Duodenal mucosa (tissue), 2 donors: ENCODE measurements around the gene STRA8.

Source experiments
- H3K27ac ChIP-seq: one replicate; pipeline ENCODE4 v1.7.0; 2013; ENCODE audit warnings: low read depth, low read length
- H3K27me3 ChIP-seq, 2 donors: one replicate each; pipeline ENCODE4 v1.7.0; 2013; ENCODE audit warnings: low read length in 2 of 2, control low read depth in 1 of 2; ENCODE audit not compliant: insufficient read depth in 2 of 2, control insufficient read depth in 1 of 2
- H3K36me3 ChIP-seq, 2 donors: one replicate each; pipeline ENCODE4 v1.7.0; 2013; ENCODE audit warnings: low read length in 2 of 2, control low read depth in 1 of 2; ENCODE audit not compliant: insufficient read depth in 2 of 2, control insufficient read depth in 1 of 2
- H3K4me1 ChIP-seq, 2 donors: one replicate each; pipeline ENCODE4 v1.7.0; 2013; ENCODE audit warnings: low read length in 2 of 2, control low read depth in 1 of 2; ENCODE audit not compliant: insufficient read depth in 2 of 2, control insufficient read depth in 1 of 2
- H3K4me3 ChIP-seq, 2 donors: one replicate each; pipeline ENCODE4 v1.7.0; 2013; ENCODE audit warnings: low read length in 2 of 2, low read depth in 1 of 2
- H3K9ac ChIP-seq, 2 donors: one replicate each; pipeline ENCODE4 v1.7.0; 2013; ENCODE audit warnings: low read length in 2 of 2, low read depth in 1 of 2
- H3K9me3 ChIP-seq, 2 donors: one replicate each; pipeline ENCODE4 v1.7.0; 2013; ENCODE audit warnings: low read length in 2 of 2, control low read depth in 1 of 2; ENCODE audit not compliant: control insufficient read depth in 1 of 2

Gene STRA8

DNA sequence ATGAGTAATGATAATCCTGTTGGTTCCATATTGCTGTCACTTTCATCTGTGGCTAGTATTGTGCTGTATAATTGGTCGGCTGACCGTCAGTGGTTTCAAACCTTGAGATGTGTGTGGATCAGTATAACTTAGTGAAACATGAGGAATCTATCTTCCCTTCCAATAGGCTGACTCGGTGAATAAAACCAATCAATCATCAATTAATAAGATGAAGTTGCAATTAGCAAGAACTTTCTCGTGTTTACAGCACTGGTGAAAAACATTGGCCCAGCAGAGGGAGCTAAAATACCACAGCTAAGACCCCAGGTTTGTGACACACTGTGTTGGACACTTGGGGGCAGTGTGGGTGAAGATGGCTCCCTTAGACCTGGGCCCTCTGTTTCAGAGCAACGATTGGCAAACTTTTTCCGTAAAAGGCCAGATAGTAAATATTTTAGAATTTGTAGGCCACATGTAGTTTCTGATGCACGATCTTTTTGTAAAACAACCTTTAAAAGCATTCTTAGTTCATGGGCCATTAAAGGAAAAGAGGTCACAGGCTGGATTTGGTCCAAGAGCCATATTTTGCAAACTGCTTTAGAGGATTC is 47.8 kb downstream of the STRA8 start:
- no peak overlapping the region for H3K27ac ChIP-seq

DNA sequence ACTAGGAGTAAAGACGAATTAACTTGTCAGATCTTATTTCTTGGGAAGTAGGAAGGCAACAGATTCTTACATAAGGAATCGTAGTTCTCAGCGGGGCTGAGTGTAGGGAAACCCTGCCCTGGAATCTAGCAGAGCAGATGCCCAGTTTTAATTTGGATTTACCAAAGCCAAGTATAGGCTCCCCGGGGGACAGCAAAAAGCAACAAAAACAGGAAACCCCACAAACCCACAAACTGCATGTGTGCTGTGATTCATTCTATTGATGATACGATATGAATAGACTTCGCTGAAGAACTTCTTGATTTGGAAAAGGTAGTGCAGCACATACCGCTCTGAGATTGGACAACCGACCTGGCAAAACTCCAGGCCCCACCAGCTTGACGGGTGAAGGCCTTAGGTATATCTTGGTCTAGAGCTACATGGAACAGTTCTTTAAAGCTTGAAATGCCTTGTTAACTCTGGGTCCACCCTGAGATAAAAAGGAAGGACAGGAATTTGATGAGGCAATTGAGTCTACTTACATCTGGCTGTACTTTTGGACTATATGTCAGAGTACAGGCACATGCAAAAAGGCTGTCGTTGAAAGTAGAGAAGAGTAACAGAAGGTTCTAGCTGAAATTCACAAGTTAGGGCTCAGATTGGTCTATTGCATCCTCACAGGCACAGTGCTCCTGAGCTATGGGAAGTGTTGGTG is 49.1 kb downstream of the STRA8 start:
- no peaks in the 10 kb centered on the region for H3K4me1 ChIP-seq
- no peak overlapping the region for H3K9ac ChIP-seq
- H3K36me3 ChIP-seq = no peaks in the 10 kb centered on the region
- no peaks in the 10 kb centered on the region for H3K9me3 ChIP-seq
- peaks cover 0 to 5% of the 10 kb centered on the region in 2 donors for H3K27me3 ChIP-seq
- H3K27ac ChIP-seq = no peak overlapping the region
- no peak overlapping the region for H3K4me3 ChIP-seq

More for the DNA sequence above, 47.8 kb downstream of the STRA8 start:
- no peak overlapping the region for H3K4me3 ChIP-seq
- H3K4me1 ChIP-seq = no peaks in the 10 kb centered on the region
- no peaks in the 10 kb centered on the region for H3K36me3 ChIP-seq
- peaks cover 0 to 5% of the 10 kb centered on the region in 2 donors for H3K27me3 ChIP-seq
- no peak overlapping the region for H3K9ac ChIP-seq
- H3K9me3 ChIP-seq = no peaks in the 10 kb centered on the region

DNA sequence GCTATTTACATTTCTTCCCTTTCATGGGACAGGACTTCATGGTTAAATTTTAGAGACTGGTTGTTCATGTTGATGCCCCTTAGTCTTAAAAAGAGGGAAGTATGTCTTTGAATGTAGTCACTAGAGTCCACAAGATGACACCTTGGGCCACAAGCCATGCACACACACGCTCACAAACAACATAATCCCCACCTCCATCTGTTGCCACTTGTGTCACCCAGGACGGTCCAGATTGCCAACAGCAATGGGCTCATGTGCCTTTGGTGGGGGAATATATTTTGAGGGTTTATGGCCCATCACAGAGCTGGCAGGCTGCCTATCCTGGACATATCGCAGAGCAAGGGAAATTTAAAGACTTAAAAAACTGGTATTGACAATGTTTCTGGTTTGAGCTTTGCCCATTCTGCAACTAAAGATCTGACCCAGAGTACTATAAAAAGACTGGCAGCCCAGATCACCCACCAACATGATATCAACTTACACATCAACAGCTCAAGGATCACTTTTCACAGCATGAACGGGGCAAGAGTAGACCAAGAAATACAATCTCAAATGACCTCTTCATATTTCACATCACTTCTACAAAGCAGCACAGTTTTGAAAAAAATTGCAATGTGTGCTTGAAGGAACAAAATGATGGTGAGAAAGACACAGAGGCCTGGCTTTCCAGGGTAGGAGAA is 50.5 kb downstream of the STRA8 start:
- Histone ChIP-seq H3K36me3 (no peaks in the 10 kb centered on the region), H3K4me3 (no peak overlapping the region), H3K9me3 (no peaks in the 10 kb centered on the region), H3K27ac (no peak overlapping the region), H3K27me3 (peaks cover 0 to 4% of the 10 kb centered on the region in 2 donors), H3K9ac (no peak overlapping the region), H3K4me1 (no peaks in the 10 kb centered on the region)

DNA sequence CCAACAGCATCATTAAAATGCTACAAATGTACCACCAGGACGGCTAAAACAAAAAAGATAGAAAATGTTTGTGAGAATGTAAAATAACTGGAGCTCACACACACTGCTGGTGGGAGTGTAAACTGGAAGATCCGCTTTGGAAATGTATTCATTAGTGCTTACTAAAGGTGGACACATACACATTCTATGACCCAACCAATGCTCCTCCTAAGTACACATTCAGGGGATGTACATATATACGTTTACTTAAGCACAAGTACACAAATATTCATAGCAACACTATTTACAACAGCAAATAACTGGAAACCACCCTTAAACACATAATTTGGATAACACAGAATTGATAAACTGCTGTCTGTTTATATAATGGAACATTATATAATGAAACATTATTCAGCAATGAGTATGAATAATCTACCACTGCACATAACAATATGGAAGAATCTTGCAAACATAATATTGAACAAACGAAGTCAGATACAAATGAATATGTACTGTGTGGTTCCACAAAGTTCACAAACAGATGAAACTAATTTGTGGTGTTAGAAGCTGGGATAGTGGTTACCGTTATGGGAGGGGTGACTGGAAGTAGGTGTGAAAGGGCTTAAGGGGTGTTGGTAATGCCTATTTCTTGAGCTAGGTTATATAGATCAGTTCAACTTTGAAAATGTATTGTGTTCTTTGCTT is 52.1 kb downstream of the STRA8 start:
- Histone ChIP-seq H3K36me3 (no peaks in the 10 kb centered on the region), H3K9ac (no peak overlapping the region), H3K4me3 (no peak overlapping the region), H3K27ac (no peak overlapping the region), H3K27me3 (no peaks in the 10 kb centered on the region), H3K4me1 (no peaks in the 10 kb centered on the region), H3K9me3 (no peaks in the 10 kb centered on the region)

DNA sequence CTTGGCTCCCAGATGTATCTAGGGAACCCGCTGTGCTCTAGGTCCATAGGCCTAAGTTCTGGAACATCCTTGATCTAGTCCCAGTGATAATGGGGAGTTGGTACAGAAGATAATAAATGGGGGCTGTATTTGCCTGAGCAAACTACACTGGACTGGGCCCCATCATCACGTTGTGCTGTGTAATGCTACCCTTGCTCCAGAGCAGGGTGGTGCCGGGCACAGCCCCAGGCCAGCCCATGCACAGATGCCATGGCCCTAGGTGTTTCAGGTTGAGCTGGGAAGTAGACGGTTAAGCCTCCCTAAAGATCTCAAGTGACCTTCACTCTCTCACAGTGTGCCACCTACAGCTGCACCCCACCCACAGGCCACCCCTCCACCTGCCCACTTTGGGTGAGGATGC is 53.2 kb downstream of the STRA8 start:
- H3K27me3 ChIP-seq = no peaks in the 10 kb centered on the region

DNA sequence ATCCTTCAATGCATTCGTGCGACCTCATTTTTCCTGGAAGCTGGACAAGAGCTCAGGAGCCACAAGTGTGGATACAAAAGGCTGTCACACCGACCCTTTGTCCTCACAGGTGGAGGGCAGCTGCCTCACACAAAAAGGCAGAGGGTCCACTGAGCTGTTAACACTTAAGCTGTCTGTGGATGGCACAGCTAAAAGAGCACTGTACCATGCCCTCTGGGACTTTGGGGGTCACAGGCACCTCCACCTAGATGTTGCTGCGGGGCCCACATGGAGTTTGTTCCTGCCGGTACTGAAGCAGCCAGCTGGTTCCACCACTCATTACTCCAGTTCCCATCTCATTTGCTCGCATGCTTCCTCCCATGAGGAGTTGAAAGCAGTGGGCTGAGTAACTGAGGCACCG is 57.0 kb downstream of the STRA8 start:
- Histone ChIP-seq H3K9ac (no peak overlapping the region), H3K4me1 (no peaks in the 10 kb centered on the region), H3K4me3 (no peak overlapping the region), H3K36me3 (no peaks in the 10 kb centered on the region), H3K9me3 (no peaks in the 10 kb centered on the region), H3K27me3 (no peaks in the 10 kb centered on the region), H3K27ac (no peak overlapping the region)

More for the DNA sequence above, 53.2 kb downstream of the STRA8 start:
- Histone ChIP-seq H3K27ac (no peak overlapping the region), H3K36me3 (no peaks in the 10 kb centered on the region), H3K9me3 (no peaks in the 10 kb centered on the region), H3K4me3 (no peak overlapping the region), H3K9ac (no peak overlapping the region), H3K4me1 (no peaks in the 10 kb centered on the region)

DNA sequence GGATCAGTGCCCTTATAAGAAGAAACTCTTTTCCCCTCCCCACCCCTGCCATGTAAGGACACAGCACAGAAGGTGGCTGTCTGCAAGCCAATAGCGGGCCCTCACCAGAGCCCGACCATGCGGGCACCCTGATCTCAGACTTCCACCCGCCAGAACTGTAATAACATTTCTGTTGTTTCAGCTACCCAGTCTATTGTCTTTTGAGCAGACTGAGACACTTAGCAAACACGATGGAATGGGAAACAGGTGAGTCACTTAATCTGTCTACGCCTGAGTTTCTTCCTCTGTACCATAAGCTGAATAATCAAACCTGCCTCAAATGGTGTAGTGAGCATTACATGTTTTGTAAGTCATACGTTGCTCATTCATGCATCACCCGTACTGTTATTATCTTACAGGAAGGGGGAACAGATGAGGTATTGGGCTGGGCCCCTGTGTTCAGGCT is 58.2 kb downstream of the STRA8 start:
- no peaks in the 10 kb centered on the region for H3K9me3 ChIP-seq
- no peak overlapping the region for H3K9ac ChIP-seq
- H3K4me3 ChIP-seq = no peak overlapping the region
- no peaks in the 10 kb centered on the region for H3K27me3 ChIP-seq
- no peaks in the 10 kb centered on the region for H3K4me1 ChIP-seq
- no peak overlapping the region for H3K27ac ChIP-seq
- no peaks in the 10 kb centered on the region for H3K36me3 ChIP-seq

DNA sequence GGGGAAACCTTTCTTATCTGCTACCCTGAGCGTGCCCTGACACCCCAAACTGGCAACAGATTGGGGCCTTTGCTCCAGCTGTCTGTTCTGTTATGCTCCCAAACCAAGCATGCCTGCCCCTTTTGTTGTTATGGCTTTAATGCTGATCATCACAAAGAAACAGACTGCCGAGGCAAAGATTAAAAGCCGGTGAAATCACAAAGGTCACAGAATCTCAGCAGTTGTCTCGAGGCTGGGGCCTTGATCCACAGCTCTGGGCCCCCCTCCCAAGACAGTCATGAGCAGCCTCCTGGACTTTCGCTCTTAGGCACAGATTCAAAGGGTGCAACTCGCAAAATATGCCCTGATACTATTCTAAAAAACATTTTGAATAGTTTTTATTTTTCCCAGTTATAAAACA is 65.6 kb downstream of the STRA8 start:
- H3K4me3 ChIP-seq = no peak overlapping the region
- H3K9ac ChIP-seq = no peak overlapping the region
- no peaks in the 10 kb centered on the region for H3K4me1 ChIP-seq
- no peak overlapping the region for H3K27ac ChIP-seq
- no peaks in the 10 kb centered on the region for H3K9me3 ChIP-seq
- H3K27me3 ChIP-seq = no peaks in the 10 kb centered on the region
- no peaks in the 10 kb centered on the region for H3K36me3 ChIP-seq

DNA sequence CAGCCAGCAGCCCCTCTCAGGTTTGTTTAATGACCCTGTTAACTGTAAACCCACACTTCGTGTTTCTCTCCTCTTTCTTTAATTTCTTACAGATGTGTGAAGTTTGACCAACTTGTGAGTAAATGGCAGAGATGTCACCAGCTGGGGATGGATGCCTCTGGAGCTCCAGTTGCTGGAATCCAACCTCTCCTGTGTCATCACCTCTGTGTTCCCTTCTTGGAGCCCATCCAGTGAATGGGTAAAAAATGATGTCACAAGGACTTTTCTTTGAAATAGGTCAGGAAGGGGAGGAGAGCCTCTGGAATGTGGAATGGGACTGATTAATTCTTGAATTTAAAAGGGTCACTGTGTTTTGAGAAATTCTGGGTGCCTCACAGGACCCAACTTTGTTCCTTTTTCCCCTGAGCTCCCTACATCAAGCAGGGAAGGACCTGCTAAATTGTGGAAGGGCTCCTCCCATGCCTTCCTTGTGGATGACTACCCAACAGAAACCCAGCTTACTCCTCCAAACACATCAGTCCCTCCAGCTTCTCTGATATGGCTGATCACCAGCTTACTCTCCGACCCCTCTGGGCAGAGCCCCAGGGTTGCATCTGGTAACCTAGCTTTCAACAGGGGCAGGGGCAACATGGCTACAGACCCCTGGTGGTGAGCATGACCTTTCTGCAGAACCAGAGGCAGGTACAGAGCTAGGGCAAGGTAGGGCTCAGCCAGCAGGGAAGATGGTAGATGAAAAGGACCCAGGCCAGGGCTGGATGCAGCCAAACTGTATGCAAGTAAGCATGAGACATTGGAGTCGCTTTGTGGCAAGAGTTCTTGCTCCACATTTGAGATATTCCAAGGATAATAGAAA is 67.5 kb downstream of the STRA8 start:
- H3K4me3 ChIP-seq = no peak overlapping the region
- no peaks in the 10 kb centered on the region for H3K9me3 ChIP-seq
- H3K4me1 ChIP-seq = no peaks in the 10 kb centered on the region
- no peaks in the 10 kb centered on the region for H3K27me3 ChIP-seq
- no peak overlapping the region for H3K9ac ChIP-seq
- no peaks in the 10 kb centered on the region for H3K36me3 ChIP-seq
- no peak overlapping the region for H3K27ac ChIP-seq
